Measurements from ENCODE around the gene TKTL2.

DNA sequence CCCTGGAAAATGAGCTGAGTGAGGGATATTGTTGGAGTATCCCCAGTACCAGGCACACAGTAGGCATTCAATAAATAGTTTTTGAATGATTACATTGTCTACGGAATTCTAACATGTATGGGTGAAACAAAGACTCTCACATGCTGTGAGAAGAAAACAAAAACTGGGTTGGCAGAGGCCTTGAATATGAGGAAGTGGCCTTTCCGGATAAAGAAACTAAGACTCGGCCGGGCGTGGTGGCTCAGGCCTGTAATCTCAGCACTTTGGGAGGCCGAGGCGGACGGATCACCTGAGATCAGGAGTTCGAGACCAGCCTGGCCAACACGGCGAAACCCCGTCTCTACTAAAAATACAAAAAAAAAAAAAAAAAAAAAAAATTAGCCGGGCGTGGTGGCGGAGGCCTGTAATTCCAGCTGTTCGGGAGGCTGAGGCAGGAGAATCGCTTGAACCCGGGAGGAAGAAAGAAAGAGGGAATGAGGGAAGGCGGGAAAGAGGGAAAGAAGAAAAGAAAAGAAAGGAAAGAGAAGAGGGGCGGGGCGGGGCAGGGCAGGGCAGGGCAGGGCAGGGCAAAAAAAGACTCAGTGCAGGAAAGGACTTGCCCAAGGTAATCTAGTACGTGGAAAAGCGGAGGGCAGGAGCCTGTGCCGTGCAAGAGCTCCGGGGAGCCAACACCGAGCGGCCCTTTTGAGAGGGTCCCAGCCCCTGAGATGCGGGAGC, 20.2 kb upstream of the TKTL2 start:
- no peak for TF ChIP-seq POLR2A (IDR thresholded peaks at IDR 0.05)
- TF ChIP-seq, protein P1, sequence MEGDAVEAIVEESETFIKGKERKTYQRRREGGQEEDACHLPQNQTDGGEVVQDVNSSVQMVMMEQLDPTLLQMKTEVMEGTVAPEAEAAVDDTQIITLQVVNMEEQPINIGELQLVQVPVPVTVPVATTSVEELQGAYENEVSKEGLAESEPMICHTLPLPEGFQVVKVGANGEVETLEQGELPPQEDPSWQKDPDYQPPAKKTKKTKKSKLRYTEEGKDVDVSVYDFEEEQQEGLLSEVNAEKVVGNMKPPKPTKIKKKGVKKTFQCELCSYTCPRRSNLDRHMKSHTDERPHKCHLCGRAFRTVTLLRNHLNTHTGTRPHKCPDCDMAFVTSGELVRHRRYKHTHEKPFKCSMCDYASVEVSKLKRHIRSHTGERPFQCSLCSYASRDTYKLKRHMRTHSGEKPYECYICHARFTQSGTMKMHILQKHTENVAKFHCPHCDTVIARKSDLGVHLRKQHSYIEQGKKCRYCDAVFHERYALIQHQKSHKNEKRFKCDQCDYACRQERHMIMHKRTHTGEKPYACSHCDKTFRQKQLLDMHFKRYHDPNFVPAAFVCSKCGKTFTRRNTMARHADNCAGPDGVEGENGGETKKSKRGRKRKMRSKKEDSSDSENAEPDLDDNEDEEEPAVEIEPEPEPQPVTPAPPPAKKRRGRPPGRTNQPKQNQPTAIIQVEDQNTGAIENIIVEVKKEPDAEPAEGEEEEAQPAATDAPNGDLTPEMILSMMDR (IDR thresholded peaks at IDR 0.05) = no peak
